Activated CD8-positive, alpha-beta memory T cell treated with anti-CD3 and anti-CD28 coated beads, Interleukin-2, amount 50 U/mL, for 4 hours (primary cell): Measurements from ENCODE around the gene RFX7.
A peak's percentile ranks its signal among the peaks of the same experiment; 100 is the strongest.
"Not testable (repeated sequence)": the region's sequence is repeated elsewhere in the genome, so short reads cannot be mapped to it uniquely, and the experiment has no call there.

Source experiments
- DNase-seq: peaks from one replicate; pipeline ENCODE4 v3.0.0-alpha.2; 2020

The RFX7 gene

DNA sequence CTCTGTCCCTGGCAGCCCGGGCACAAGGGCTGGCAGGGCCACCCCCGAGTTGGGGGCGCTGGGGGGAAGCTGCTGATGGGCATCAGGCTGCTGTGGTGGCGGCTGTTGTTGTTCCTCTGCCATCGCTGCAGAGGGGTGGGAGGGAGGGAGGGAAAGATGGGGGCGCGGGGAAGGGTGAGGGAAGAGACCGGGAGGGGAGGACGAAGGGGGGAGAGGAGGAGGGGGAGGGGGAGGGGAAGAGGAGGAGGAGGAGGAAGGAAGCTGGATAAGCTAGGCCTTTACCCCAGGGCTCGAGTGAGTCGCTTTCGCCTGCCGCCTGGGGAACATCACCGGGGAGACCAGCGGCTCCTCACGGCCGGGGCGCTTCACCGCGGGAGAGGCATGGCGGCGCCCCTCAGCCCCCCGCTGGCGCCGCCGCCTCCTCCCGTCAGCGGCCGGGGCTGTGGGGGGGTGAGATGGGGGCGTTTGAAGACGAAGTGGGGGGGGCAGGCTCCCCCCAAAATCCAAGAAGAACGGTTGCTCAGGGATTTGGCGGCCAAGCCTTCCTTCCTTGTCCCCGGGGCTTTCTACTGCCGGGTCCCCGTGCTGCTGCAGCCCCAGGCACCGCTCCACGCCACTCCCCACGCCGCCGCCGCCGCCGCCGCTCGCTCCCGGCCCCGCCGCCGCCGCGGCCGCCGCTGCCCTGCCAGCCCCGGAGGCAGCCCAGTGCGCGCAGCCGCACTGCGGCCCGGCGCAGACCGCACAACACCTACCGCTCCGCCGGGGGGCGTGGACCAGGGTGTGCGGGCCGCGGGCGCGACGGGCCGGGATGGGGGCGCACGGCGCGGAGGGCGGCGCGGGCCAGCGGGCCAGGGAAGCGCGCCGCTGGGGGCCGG is at the start of gene RFX7:
TSS of gene RFX7 (minus strand) at position 717 of the 875 bp plus-strand sequence. CDS start at position 123, 594 bp downstream.
- peak; percentile 76 for DNase-seq

- DNase-seq, result no peak
These were observed 49.1 kb upstream of the RFX7 start for GRCh38 chr15:56292546-56293316.

DNA sequence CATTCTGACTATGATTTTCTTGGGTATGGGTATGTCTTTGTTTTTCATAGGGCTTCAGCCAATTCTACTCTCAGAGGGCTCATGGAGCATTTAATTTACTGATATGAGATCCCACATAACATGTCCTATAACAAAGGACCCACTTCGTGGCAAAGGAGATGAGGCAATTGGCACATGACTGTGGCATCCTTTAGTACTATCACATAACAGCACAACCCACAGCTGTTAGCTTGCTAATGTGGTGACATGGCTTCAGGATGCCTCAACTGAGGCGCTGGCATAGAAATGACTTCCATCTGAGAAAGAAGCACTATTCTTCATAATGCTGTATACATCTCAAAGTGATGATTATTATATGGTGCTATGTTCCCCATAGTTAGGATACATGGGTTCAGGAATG is 48.1 kb upstream of the RFX7 start:
- no peak for DNase-seq

GRCh38 chr15:56286213-56286612 is 42.5 kb upstream of the RFX7 start:
- DNase-seq, result no peak

DNA sequence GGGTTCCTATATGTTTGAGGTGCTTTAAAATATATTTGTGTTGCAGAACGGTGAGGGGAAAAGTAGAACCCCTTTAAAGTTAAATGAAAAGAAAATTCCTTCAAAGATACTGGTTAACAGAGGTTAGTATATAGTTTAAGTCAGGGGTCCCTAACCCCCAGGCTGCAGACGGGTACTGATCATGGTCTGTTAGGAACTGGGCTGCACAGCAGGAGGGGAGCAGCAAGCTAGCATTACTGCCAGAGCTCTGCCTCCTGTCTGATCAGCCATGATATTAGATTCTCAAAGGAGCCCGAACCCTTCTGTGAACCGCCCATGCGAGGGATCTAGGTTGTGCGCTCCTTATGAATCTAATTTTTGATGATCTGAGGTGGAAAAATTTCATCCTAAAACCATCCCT is 37.5 kb upstream of the RFX7 start:
- DNase-seq, result no peak

DNA sequence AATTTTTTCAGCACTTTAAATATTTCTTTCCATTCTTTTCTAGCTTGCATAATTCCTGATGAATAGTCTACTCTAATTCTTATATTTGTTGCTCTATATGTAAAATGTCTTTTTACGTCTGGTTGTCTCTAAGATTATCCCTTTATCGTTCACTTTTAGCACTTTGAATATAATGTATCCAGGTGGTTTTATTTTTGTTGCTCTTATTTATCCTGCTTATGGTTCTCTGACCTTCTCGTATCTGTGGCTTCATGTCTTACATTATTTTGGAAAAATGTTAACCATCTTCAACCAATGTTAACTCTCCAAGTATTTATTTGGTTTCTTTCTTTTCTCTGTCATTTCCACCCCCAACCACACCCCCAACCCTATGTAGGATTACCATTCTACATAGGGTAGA is 30.0 kb upstream of the RFX7 start:
- DNase-seq, result no peak

DNA sequence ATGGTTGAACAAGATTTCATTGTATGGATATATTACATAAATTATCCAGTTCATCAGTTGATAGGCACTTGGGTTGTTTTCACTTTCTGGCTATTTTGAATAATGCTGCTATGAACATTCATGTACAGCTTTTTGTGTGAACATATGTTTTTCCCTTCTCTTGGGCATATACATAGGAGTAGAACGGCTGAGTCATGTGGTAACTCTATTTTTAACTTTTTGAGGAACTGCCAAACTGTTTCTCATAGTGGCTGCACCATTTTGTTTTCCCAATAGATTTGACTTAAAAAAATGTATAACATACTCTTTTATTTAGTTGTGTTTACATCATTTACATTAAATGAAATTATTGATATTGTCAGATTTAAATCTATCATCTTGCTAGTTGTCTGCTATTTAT is 28.8 kb upstream of the RFX7 start:
- DNase-seq, result no peak

GRCh38 chr15:56266465-56266864 is 22.8 kb upstream of the RFX7 start:
- DNase-seq, result not testable (repeated sequence)

GRCh38 chr15:56261854-56262509 is 18.3 kb upstream of the RFX7 start:
- no peak for DNase-seq

GRCh38 chr15:56257306-56257705 is 13.6 kb upstream of the RFX7 start:
- not testable (repeated sequence) for DNase-seq

DNA sequence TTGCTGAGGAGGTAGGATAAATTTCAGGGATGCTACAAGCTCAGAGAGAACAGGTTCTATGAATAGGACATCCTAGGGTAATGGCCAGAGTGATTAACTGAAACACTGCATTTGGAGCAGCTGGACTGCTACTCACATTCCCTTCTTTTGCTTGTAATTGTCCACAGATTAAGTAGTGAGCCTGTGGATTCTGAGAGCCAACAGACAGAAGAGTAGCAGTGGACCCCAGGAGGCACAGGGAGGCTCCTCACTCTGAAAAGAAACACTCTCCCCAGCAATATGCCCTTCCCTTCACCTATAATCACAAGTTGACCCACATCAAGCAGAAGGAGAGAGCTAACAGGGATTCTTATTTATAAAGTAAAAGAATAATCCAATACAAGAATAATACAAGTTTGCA is 10.6 kb upstream of the RFX7 start:
- DNase-seq, result no peak

- no peak for DNase-seq
These were observed 8.7 kb upstream of the RFX7 start for GRCh38 chr15:56252386-56252785.

GRCh38 chr15:56251315-56252095 is 7.8 kb upstream of the RFX7 start:
- DNase-seq, result no peak

GRCh38 chr15:56250626-56251025 is 6.9 kb upstream of the RFX7 start:
- DNase-seq, result no peak

DNA sequence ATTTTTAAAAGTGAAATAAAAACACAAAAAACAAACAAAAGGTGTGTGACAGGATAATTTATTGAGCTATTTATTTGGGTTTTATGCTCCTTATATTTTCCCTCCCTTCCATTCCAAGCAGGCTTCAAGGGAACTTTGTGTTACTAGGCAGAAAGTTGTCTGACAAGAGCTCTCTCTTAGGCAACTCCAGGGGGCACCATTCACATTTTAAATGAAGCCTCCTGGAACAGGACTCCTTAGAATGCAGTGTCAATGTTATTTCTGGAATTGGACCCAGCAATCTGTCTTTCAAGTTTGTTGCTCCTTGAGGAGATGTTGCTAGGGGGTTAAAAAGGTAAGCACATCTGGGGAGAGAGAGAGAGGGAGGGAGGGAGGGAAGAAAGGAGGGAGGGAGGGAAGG is 5.4 kb upstream of the RFX7 start:
- DNase-seq, result no peak

DNA sequence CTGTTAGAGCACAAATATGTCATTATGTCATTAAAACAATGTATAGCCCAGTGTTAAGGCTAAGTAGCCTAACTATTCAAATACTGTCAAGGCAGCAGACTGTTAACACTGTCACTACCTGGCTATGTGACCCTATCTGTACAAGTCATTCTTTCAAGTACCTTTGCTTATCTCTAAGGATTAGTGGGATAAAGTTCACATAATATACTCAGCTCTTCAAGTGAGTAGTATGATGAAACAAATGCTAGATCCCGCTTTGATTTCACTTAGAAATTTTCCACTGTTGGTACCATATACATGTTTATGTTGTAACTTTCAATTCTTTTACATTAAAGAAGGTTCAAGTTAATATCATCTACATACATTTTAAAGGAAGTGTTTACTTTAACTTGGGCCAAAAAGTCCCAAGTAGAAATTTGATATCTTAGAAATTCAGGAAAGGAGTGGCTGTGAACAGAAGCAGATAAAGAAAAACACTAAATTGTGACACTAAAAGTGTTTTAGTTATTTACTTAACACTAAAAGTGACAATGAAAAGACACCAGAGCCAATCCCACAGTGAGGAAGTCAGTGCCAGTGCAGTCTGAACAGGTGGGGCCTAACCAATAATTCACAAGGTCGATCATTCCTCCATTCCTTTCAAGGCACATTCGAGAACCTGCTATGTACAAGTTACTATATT is 4.8 kb upstream of the RFX7 start:
- no peak for DNase-seq

GRCh38 chr15:56247266-56247665 is 3.6 kb upstream of the RFX7 start:
- no peak for DNase-seq

DNA sequence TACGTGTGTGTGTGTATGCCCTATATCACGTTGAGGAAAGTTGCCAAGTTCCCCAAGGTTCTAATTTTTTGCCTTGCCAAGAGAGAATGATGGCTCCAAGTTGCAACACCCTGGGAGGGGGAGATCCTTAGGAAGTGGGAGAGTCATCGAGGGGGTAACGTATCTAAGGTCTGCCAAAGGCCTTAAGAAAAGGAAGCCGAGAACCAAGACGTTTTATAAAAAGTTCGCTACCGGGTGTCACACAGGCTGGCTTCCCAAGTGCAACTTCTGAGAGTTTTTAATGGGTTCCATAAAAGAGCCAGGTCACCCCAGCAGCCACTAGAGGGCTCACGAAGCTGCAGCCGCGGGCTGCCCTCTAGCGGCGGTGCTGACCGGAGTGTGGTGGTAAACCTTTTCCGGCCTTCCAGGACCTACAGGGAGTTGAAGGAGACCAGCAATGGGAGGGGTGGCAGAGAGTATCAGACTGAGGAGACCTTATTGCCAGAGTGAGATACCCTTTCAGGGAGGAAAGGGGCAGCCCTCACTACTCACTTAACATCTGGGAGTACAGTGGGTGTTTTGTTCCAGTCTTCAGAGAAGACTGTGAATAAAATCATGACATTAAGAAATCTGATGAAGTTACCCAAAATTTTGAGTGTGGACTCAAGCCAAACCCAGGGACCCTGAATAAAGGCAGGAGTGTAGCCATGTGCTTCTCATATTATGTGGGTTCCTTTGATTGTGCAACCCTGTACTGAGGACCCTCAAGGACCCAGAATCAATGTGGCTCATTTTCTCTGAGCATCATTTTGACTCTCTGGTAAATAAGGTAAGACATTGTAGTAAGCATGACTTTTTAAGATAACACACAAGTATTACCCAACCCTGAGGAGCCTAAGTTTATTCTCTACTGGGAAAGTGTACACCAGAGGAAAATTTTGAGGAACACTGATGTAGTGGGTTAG is 2.5 kb upstream of the RFX7 start:
- peak; percentile 86 for DNase-seq

DNA sequence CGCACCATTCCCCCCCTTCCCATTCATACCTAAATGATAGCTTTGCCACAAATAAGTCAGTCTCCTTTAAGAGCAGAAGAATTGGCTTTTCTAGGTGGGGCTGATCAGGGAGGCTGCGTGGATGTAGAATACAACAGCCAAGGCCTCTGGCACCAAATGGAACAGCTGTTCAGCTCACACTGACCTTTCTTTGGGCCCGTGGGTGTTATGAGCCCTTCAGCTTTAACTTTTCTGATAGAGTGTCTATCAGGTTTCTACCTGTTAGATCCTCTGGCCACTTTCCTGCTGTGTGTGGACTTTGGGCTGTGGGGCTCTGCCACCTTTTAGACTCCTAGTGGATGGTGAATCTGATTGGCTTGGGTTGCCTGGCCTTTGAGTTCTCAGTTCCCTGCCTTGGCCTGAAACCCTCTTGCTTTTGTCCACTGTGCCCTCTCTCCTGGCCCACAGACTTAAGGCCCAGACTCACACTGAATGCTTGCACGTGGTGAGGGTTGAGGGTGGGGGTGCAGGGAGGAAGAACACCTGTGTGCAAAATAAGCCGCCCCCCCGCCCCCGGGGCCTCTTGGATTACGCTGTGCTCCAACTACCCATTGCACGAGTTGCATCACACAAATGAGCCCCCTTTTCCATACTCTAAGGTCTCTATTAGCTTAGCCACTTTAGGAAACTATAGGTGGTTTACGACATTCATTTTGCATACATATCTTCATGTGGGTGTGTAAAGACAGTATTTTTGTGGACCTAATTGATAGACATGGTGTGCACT is 1.3 kb upstream of the RFX7 start:
- peak; percentile 37 for DNase-seq
